Measurements from ENCODE around the gene FAF1. TPM values are rescaled to one million over a fixed set of nuclear protein-coding genes. Genes with fewer than 3 reads are reported as not detected.
"Not testable (repeated sequence)": the region's sequence is repeated elsewhere in the genome, so short reads cannot be mapped to it uniquely, and the experiment has no call there.

Gene FAF1
- total and polyA plus RNA-seq, 7 donors = 27.5 to 59.3 (median 53.9) TPM

DNA sequence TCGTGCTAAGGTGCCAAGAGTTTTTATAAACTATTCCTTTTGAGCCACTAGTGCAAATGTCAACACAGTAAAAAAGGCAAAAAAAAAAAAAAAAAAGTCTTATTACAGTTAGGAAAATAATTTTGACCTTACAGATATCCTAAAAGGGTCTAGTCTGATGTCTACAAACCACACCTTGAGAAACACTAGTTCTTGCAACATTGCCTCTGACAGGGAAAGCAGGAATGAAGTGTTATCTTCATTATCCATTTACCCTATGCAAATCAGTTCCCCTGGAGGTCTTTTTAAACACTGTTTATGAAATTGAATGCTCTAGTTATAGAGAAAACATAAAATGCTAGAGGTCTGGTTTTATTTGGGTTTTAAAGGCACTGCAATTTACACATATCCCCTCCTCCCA, 421.6 kb downstream of the FAF1 start:
- 36 to 75% methylated on average over 1 of the region's 1 CpG for WGBS, 2 donors
- Histone ChIP-seq H3K4me1 (no peaks in the 10 kb centered on the region), H3K27me3 (no peaks in the 10 kb centered on the region), H3K36me3 (peaks cover 0 to 18% (median 0%) of the 10 kb centered on the region in 4 donors), H3K4me3 (no peak overlapping the region), H3K9me3 (no peaks in the 10 kb centered on the region), H3K27ac (no peak overlapping the region)
- no peak for DNase-seq
- intact Hi-C loops (cut with DNase I) = no loop called here
- TF ChIP-seq EP300 (IDR thresholded peaks at IDR 0.05) (no peak), POLR2AphosphoS5 (IDR thresholded peaks at IDR 0.05) (no peak), POLR2A (IDR thresholded peaks at IDR 0.05) (no peak)
- TF ChIP-seq, protein P1, sequence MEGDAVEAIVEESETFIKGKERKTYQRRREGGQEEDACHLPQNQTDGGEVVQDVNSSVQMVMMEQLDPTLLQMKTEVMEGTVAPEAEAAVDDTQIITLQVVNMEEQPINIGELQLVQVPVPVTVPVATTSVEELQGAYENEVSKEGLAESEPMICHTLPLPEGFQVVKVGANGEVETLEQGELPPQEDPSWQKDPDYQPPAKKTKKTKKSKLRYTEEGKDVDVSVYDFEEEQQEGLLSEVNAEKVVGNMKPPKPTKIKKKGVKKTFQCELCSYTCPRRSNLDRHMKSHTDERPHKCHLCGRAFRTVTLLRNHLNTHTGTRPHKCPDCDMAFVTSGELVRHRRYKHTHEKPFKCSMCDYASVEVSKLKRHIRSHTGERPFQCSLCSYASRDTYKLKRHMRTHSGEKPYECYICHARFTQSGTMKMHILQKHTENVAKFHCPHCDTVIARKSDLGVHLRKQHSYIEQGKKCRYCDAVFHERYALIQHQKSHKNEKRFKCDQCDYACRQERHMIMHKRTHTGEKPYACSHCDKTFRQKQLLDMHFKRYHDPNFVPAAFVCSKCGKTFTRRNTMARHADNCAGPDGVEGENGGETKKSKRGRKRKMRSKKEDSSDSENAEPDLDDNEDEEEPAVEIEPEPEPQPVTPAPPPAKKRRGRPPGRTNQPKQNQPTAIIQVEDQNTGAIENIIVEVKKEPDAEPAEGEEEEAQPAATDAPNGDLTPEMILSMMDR (IDR thresholded peaks at IDR 0.05) = no peak

DNA sequence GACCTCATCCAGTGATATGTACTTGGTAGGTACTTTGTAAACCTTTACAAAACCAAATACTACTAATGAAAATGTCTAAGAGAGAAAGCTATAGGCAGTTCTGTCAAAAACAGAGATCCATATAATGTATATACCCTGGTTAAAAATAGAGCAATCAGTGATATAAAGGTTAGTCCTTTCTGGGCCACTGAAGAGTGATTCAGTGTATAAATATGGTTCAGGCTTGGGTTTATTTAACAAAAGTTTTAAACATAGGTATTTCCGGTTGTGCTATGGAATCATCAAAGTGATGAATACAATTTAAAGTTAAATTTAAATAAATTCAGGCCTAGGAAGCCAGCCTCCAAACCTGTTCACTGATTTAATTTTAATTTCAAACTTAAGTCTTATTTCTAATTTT, 428.5 kb downstream of the FAF1 start:
- DNase-seq = no peak
- TF ChIP-seq, protein P1 (IDR thresholded peaks at IDR 0.05) = no peak
- TF ChIP-seq POLR2AphosphoS5 (IDR thresholded peaks at IDR 0.05) (no peak), POLR2A (IDR thresholded peaks at IDR 0.05) (no peak), EP300 (IDR thresholded peaks at IDR 0.05) (no peak)
- 93 to 95% methylated on average over 1 of the region's 1 CpG for WGBS, 2 donors

DNA sequence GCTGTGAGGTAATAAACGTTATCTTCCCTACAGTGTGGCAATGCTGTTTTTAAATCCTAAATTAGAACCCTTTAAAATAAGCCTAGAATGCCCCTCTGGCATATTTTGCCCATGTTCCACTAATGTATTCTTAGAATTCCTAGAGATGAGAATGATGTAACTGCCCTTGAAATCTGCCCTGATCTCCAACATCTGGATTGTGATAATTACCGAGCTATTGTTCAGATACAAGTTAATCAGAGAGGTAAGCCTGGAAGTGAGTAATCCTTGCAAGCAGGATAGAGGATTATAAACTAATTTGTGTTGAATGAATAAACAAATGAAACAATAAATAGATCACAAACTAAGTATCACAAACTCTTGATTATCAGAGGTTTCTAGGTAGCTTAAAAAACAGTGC, 429.0 kb downstream of the FAF1 start:
- TF ChIP-seq POLR2A (IDR thresholded peaks at IDR 0.05) = no peak
- no peak for TF ChIP-seq POLR2AphosphoS5 (IDR thresholded peaks at IDR 0.05)
- TF ChIP-seq, protein P1 (IDR thresholded peaks at IDR 0.05) = no peak
- TF ChIP-seq EP300 (IDR thresholded peaks at IDR 0.05) = no peak
- no peaks in the 10 kb centered on the region for H3K9me3 ChIP-seq
- no peaks in the 10 kb centered on the region for H3K4me1 ChIP-seq
- DNase-seq = no peak
- H3K27me3 ChIP-seq = no peaks in the 10 kb centered on the region
- H3K36me3 ChIP-seq = peaks cover 0 to 18% (median 0%) of the 10 kb centered on the region in 4 donors
- no peak overlapping the region for H3K4me3 ChIP-seq
- WGBS, 2 donors = 88 to 89% methylated on average over 2 of the region's 2 CpGs
- H3K27ac ChIP-seq = no peak overlapping the region
- intact Hi-C loops (cut with DNase I) = no loop called here

More for the DNA sequence above, 428.5 kb downstream of the FAF1 start:
- H3K4me3 ChIP-seq = no peak overlapping the region
- no peaks in the 10 kb centered on the region for H3K9me3 ChIP-seq
- no peaks in the 10 kb centered on the region for H3K4me1 ChIP-seq
- intact Hi-C loops (cut with DNase I) = no loop called here
- H3K27me3 ChIP-seq = no peaks in the 10 kb centered on the region
- H3K27ac ChIP-seq = no peak overlapping the region
- H3K36me3 ChIP-seq = peaks cover 0 to 18% (median 0%) of the 10 kb centered on the region in 4 donors

DNA sequence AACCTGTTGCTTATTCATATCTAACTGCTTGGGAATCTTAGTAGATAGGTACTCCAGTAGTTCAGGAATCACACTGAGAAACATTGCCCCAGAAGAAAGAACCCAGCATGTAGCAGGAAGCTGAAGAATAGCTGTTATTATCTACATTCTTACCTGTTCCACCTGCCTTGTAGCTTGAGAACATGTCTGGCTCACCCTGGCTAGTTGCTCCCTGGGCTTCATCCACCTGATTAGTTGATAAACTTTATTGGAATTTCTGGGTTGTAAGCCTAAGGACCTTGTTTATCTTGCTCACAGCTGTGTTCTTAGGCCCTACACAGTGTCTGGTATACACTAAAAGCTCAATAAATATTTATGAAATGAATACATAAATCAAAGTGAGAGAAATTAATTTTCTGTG, 430.6 kb downstream of the FAF1 start:
- intact Hi-C loops (cut with DNase I) = no loop called here
- no peak overlapping the region for H3K27ac ChIP-seq
- DNase-seq = no peak
- TF ChIP-seq POLR2A (IDR thresholded peaks at IDR 0.05) = no peak
- H3K9me3 ChIP-seq = no peaks in the 10 kb centered on the region
- peaks cover 0 to 8% (median 0%) of the 10 kb centered on the region in 4 donors for H3K36me3 ChIP-seq
- H3K27me3 ChIP-seq = no peaks in the 10 kb centered on the region
- no peaks in the 10 kb centered on the region for H3K4me1 ChIP-seq
- H3K4me3 ChIP-seq = no peak overlapping the region

DNA sequence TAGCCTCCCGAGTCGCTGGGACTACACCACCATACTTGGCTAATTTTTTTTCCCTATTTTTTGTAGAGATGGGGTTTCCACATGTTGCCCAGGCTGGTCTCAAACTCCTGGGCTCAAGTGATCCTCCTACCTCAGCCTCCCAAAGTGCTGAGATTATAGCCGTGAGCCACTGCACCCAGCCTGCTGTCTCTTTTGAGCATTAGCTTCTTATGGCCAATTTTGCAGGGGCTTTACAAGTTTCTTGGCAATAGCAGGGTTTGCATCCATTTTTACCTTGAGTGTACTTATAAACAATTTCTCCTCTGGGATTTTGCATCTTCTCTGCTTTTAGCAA, 432.1 kb downstream of the FAF1 start:
- 97 to 98% methylated on average over 3 of the region's 3 CpGs for whole genome bisulfite sequencing, 2 donors
- H3K9me3 ChIP-seq; H3K4me1 ChIP-seq; intact Hi-C loops (cut with DNase I); H3K36me3 ChIP-seq; DNase-seq; H3K27ac ChIP-seq; H3K27me3 ChIP-seq; H3K4me3 ChIP-seq: not testable (repeated sequence)

DNA sequence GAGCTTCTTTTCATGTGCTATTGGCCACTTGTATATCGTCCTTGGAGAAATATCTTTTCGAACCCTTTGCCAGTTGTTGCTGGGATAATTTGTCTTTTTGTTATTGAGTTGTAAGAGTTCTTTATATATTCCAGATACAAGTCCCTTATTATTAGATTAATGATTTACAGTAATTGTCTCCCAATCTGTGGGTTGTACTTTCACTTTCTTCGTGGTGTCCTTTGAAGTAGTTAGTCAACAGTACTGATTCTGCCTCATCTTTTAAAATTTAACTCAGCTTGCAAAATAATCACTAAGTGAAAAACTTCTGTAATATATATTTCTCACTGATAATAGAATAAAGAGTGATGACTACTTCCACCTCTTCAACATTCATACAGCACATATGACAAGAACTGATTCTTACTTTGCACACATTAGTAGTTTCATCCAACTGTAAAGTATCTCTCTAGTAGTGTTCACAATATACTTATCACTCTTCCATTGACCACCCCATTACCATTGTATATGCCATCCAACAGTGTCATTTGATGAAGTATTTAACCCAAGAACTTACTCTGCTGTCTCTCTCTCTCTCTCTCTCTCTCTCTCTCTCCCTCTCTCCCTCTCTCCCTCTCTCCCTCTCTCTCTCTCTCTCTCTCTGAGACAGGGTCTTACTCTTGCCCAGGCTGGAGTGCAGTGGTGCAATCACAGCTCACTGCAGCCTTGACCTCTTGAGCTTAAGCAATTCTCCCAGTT, 432.6 kb downstream of the FAF1 start:
- H3K27ac ChIP-seq = no peak overlapping the region
- intact Hi-C loops (cut with DNase I) = no loop called here
- H3K36me3 ChIP-seq = no peaks in the 10 kb centered on the region
- no peak for TF ChIP-seq POLR2A (IDR thresholded peaks at IDR 0.05)
- TF ChIP-seq EP300 (IDR thresholded peaks at IDR 0.05) = no peak
- TF ChIP-seq, protein P1 (IDR thresholded peaks at IDR 0.05) = no peak
- no peak for TF ChIP-seq POLR2AphosphoS5 (IDR thresholded peaks at IDR 0.05)
- H3K27me3 ChIP-seq = no peaks in the 10 kb centered on the region
- H3K4me1 ChIP-seq = no peaks in the 10 kb centered on the region
- DNase-seq = no peak
- WGBS, 2 donors = 47 to 83% methylated on average over 3 of the region's 3 CpGs
- H3K9me3 ChIP-seq = peaks cover 0 to 2% (median 0%) of the 10 kb centered on the region in 4 donors
- no peak overlapping the region for H3K4me3 ChIP-seq
